Activated T-cell treated with anti-CD3 and anti-CD28 coated beads, Interleukin-2, amount 50 U/mL, for 4 hours (primary cell): ENCODE data around the gene MRPL3. TPM values are rescaled to one million over a fixed set of nuclear protein-coding genes. Genes with fewer than 3 reads are reported as not detected.

ENCODE experiments used
- ATAC-seq, 2 donors: fragments of 200-7000 bp; cut with Tn5 transposase; one replicate each; pipeline ENCODE4 v1.10.0; 2021
- DNase-seq: peaks from one replicate; pipeline ENCODE4 v3.0.0-alpha.2; 2020
- H3K27me3 Mint-ChIP-seq: one replicate; pipeline ENCODE4 v1.8.0; 2021; ENCODE audit warnings: low read depth, mixed read lengths
- H3K36me3 Mint-ChIP-seq: one replicate; pipeline ENCODE4 v1.8.0; 2022; ENCODE audit warnings: mixed read lengths; ENCODE audit not compliant: insufficient read depth
- H3K4me1 Mint-ChIP-seq: one replicate; pipeline ENCODE4 v1.8.0; 2021; ENCODE audit warnings: low read depth, mixed read lengths
- H3K4me3 Mint-ChIP-seq: one replicate; pipeline ENCODE4 v1.8.0; 2021; ENCODE audit warnings: mild to moderate bottlenecking, moderate library complexity, mixed read lengths
- H3K9me3 Mint-ChIP-seq: one replicate; pipeline ENCODE4 v1.8.0; 2021; ENCODE audit warnings: mixed read lengths
- total RNA-seq, 3 donors: library from RNA; stranded (reverse); gene quantifications; one replicate each; pipeline ENCODE4 v1.2.1, GENCODE V29; 2021

MRPL3 gene
- 100 to 1,000 TPM; 233 to 265 (median 251) TPM for total RNA-seq

GRCh38 chr3:131502530-131503319 is at the start of gene MRPL3:
Gene MRPL3 (minus strand): TSS chr3:131502971. CDS start chr3:131502821, 150 bp downstream.
- no peaks in the 10 kb centered on the region for H3K9me3 Mint-ChIP-seq
- H3K4me1 Mint-ChIP-seq: peaks cover 28% of the 10 kb centered on the region

GRCh38 chr3:131551761-131552160 is 49.0 kb upstream of the MRPL3 start:
- no peak for ATAC-seq
- DNase-seq: no peak
- H3K4me3 Mint-ChIP-seq: no peak overlapping the region
- H3K4me1 Mint-ChIP-seq: no peaks in the 10 kb centered on the region
- no peaks in the 10 kb centered on the region for H3K36me3 Mint-ChIP-seq
- H3K9me3 Mint-ChIP-seq: no peaks in the 10 kb centered on the region
- H3K27me3 Mint-ChIP-seq: peaks cover 12% of the 10 kb centered on the region

More at GRCh38 chr3:131502530-131503319, at the start of gene MRPL3:
- ATAC-seq: peak; percentile 95 to 96
- no peaks in the 10 kb centered on the region for H3K27me3 Mint-ChIP-seq
- DNase-seq: peak; percentile 78
- H3K36me3 Mint-ChIP-seq: peaks cover 21% of the 10 kb centered on the region
- peak within 1 kb of the TSS; percentile 99 for H3K4me3 Mint-ChIP-seq

DNA sequence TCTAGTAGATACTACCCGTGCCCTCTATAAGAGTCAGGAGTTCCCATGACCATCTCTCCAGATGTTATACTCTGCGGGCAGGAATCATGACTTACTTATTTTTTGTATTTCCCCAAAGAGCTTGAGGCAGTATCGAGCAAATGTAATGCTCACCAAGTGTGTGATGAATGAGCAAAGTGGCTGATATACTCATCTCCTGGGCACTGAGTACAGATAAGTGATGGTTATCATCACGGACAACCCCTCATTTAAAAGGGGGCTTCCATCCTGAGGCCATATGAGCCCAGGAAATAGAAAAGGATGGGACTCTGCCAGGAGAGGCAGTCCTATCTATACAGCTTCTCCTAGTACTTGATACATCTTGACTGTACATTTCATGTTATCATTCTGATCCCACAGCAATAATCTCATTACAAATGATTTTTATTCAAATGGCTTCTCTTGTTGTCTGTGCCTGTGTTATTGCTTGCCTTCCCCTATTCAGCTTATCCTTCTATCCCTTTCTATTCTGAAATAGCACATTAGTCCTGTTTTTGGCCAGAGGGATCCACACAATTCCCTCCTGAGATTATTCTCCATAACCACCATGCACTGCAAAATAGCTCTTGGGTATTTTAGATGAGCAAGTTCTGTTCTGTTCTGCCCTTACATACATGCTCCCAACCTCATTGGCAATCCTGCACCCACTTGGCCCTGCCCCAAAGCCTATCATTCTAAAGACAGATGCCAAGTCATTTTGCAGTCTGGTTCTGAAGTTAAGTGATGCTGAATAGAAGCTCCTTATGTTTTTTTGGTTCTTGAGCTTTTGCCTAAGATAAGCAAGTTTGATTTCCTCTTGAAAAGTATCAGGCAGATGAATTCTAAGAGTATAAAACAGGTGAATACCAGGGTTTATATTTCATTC is 48.0 kb upstream of the MRPL3 start:
- Mint-ChIP-seq H3K4me3 (no peak overlapping the region), H3K27me3 (peaks cover 12% of the 10 kb centered on the region), H3K9me3 (no peaks in the 10 kb centered on the region), H3K4me1 (no peaks in the 10 kb centered on the region), H3K36me3 (no peaks in the 10 kb centered on the region)
- ATAC-seq (no peak), DNase-seq (no peak)

DNA sequence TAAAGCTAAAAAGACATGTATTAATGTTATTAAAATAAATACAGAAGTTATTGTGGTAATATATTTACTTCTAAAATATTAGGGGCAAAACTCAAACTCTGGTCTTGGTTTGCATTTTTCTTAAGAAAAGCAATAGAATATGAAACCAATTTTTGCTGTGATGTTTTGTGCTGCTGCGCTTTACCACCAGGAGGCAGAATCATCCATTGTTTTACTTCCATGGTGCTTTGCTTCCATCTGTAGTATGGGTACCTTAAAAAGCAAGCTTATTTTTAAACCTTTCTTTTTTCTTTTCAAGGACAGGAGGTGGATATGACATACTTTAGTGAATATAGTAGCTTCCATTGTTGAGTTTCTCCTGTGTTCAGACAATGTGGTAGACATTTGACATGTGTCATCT is 46.6 kb upstream of the MRPL3 start:
- H3K36me3 Mint-ChIP-seq: no peaks in the 10 kb centered on the region
- no peaks in the 10 kb centered on the region for H3K9me3 Mint-ChIP-seq
- no peak overlapping the region for H3K4me3 Mint-ChIP-seq
- H3K4me1 Mint-ChIP-seq: no peaks in the 10 kb centered on the region
- ATAC-seq (no peak), DNase-seq (no peak)
- H3K27me3 Mint-ChIP-seq: peaks cover 12% of the 10 kb centered on the region

DNA sequence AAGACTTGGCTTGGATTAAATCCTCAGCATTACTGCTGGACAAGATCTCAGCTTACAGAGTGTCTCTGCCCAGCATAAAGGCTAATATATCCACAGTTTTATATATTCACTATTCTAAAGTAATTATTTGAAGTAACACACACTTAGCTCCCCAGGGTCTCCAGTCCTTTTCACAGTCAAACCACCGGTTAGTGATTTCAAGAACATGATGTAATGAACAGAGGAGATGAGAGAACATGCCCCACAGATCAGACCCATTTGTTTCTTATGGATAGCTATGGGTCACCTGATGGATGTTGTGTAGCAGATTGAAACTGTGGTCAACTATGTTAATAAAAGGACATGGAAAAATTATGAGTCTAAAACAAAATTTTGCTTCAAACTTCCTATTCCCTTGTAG is 44.8 kb upstream of the MRPL3 start:
- DNase-seq (no peak), ATAC-seq (no peak)
- H3K4me3 Mint-ChIP-seq: no peak overlapping the region
- H3K4me1 Mint-ChIP-seq: no peaks in the 10 kb centered on the region
- H3K9me3 Mint-ChIP-seq: no peaks in the 10 kb centered on the region
- peaks cover 12% of the 10 kb centered on the region for H3K27me3 Mint-ChIP-seq
- H3K36me3 Mint-ChIP-seq: no peaks in the 10 kb centered on the region

- Mint-ChIP-seq H3K36me3 (no peaks in the 10 kb centered on the region), H3K27me3 (peaks cover 12% of the 10 kb centered on the region), H3K4me1 (no peaks in the 10 kb centered on the region), H3K4me3 (no peak overlapping the region), H3K9me3 (no peaks in the 10 kb centered on the region)
- DNase-seq: no peak
- ATAC-seq: no peak
These were observed 43.7 kb upstream of the MRPL3 start for GRCh38 chr3:131546441-131546840.

DNA sequence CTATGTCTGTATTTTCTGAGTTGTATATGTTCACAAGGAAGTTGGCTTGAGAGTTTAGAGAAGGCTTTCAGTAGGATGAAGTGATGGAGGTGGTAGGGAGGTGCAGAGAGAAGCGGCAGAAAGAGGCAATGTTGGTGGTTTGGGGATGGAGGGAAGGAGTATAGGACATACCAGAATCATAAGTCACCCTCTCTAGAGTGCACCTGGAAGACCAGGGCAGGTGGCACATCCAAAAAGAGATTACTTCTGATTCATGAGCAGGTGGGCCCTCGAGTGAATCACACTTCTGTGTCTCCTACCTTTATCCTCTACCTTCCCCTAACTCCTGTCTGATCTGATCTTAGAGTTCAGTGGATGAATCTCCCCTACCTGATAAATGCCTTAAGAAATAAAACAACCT is 41.8 kb upstream of the MRPL3 start:
- peaks cover 24% of the 10 kb centered on the region for H3K27me3 Mint-ChIP-seq
- H3K4me1 Mint-ChIP-seq: no peaks in the 10 kb centered on the region
- DNase-seq: no peak
- H3K4me3 Mint-ChIP-seq: no peak overlapping the region
- H3K36me3 Mint-ChIP-seq: no peaks in the 10 kb centered on the region
- no peaks in the 10 kb centered on the region for H3K9me3 Mint-ChIP-seq
- ATAC-seq: no peak

- no peak for ATAC-seq
- DNase-seq: no peak
- Mint-ChIP-seq H3K27me3 (peaks cover 24% of the 10 kb centered on the region), H3K4me3 (no peak overlapping the region), H3K9me3 (peaks cover 1% of the 10 kb centered on the region), H3K4me1 (no peaks in the 10 kb centered on the region), H3K36me3 (no peaks in the 10 kb centered on the region)
These were observed 40.9 kb upstream of the MRPL3 start for GRCh38 chr3:131543714-131544113.

DNA sequence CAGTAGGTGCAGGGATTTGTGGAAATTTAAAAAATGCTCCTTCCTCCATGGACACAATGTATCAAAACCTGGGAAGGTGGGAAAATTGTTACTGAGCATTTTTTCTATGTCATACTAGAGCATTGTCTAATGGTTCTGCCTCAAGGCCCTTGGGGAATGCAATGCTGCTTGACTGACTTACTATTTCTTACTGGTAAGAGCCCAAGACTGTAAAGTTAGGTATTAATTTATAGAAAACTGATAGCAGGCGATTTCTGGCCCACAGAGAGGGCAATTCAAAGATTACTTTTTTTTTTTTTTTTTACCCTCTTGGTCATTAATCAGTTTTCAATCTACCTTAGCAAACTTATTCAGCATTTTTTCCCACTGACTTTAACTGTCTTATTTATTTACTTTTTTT is 38.5 kb upstream of the MRPL3 start:
- H3K36me3 Mint-ChIP-seq: no peaks in the 10 kb centered on the region

GRCh38 chr3:131540821-131541220 is 38.0 kb upstream of the MRPL3 start:
- peaks cover 22% of the 10 kb centered on the region for H3K27me3 Mint-ChIP-seq
- DNase-seq (no peak), ATAC-seq (no peak)
- H3K4me1 Mint-ChIP-seq: no peaks in the 10 kb centered on the region
- no peak overlapping the region for H3K4me3 Mint-ChIP-seq
- peaks cover 4% of the 10 kb centered on the region for H3K9me3 Mint-ChIP-seq
- no peaks in the 10 kb centered on the region for H3K36me3 Mint-ChIP-seq

More for the DNA sequence above, 38.5 kb upstream of the MRPL3 start:
- H3K4me3 Mint-ChIP-seq: no peak overlapping the region
- ATAC-seq: no peak
- H3K27me3 Mint-ChIP-seq: peaks cover 22% of the 10 kb centered on the region
- peaks cover 4% of the 10 kb centered on the region for H3K9me3 Mint-ChIP-seq
- DNase-seq: no peak
- no peaks in the 10 kb centered on the region for H3K4me1 Mint-ChIP-seq

DNA sequence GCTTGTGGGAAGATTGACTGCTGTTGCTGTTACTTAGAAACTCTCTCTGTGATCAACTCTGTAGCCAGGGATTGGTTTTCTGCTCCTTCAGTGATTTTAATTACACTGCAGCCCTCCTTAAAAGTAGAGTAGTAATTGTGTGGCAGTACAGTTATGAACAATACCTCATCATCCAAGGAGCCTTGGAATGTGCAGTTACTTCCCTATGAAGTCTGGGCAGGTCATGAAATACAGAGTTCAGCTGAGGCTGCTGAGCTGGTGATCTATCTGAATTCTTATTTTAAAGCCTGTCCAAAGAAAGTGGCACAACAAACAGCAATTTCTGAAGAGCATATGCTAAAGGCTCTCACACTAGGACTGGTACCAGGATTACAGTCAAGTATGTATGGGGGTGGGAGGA is 37.4 kb upstream of the MRPL3 start:
- H3K9me3 Mint-ChIP-seq: peaks cover 4% of the 10 kb centered on the region
- H3K4me1 Mint-ChIP-seq: no peaks in the 10 kb centered on the region
- H3K36me3 Mint-ChIP-seq: no peaks in the 10 kb centered on the region
- peaks cover 25% of the 10 kb centered on the region for H3K27me3 Mint-ChIP-seq
- no peak for DNase-seq
- ATAC-seq: no peak
- H3K4me3 Mint-ChIP-seq: no peak overlapping the region

DNA sequence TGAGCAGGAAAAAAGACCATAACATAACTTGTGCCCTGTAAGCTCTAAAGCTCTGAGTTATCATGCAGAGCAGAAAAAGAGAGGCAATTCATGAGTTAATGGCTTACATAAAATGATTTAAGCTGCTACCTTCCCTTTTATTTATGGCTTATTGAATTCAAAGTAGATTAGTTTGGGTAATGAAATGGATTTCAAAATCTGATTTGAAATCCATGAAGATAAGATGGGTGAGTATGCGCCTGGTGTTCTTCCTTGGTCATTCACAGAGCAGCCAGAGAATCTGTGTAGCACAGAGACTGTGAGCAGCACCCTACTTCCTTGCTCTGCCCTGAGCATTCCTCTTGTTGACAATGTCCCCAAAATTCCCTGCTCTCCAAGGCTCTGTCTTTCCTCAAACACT is 36.2 kb upstream of the MRPL3 start:
- no peaks in the 10 kb centered on the region for H3K36me3 Mint-ChIP-seq
- peaks cover 29% of the 10 kb centered on the region for H3K27me3 Mint-ChIP-seq
- no peak overlapping the region for H3K4me3 Mint-ChIP-seq
- no peaks in the 10 kb centered on the region for H3K4me1 Mint-ChIP-seq
- ATAC-seq (no peak), DNase-seq (no peak)
- peaks cover 4% of the 10 kb centered on the region for H3K9me3 Mint-ChIP-seq

- Mint-ChIP-seq H3K4me3 (no peak overlapping the region), H3K9me3 (peaks cover 4% of the 10 kb centered on the region), H3K4me1 (no peaks in the 10 kb centered on the region), H3K36me3 (no peaks in the 10 kb centered on the region), H3K27me3 (peaks cover 31% of the 10 kb centered on the region)
- ATAC-seq: no peak
- no peak for DNase-seq
These were observed 34.8 kb upstream of the MRPL3 start for GRCh38 chr3:131537531-131537930.

DNA sequence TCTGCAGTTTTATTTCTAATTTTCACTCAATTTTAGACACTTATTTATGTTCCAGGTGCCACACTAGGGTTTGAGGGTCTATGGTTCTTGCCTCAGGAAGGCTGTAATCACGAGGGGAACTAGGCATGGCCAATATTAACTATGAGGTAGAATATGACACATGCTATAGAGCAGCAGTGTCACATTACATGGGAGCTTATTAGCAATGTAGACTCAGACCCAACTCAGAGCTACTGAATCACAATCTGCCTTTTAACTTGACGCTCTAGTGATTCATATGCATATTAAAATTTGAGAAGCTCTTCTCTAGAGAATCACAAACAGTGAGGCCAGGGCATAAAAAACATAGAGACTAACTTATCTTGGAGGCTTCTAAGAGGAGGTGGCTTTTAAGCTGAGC is 32.8 kb upstream of the MRPL3 start:
- Mint-ChIP-seq H3K4me1 (no peaks in the 10 kb centered on the region), H3K9me3 (peaks cover 4% of the 10 kb centered on the region), H3K27me3 (peaks cover 35% of the 10 kb centered on the region), H3K36me3 (no peaks in the 10 kb centered on the region), H3K4me3 (no peak overlapping the region)
- no peak for DNase-seq
- no peak for ATAC-seq

GRCh38 chr3:131535131-131535530 is 32.4 kb upstream of the MRPL3 start:
- peaks cover 31% of the 10 kb centered on the region for H3K27me3 Mint-ChIP-seq
- H3K9me3 Mint-ChIP-seq: peaks cover 4% of the 10 kb centered on the region
- no peaks in the 10 kb centered on the region for H3K4me1 Mint-ChIP-seq
- no peak overlapping the region for H3K4me3 Mint-ChIP-seq
- DNase-seq (no peak), ATAC-seq (no peak)
- H3K36me3 Mint-ChIP-seq: no peaks in the 10 kb centered on the region
